ENCODE results near the gene RIN1. TPM values are rescaled to one million over a fixed set of nuclear protein-coding genes. Genes with fewer than 3 reads are reported as not detected.
A peak's percentile ranks its signal among the peaks of the same experiment; 100 is the strongest.
"Not testable (repeated sequence)": the region's sequence is repeated elsewhere in the genome, so short reads cannot be mapped to it uniquely, and the experiment has no call there.

RIN1 gene
- total RNA-seq, 1 donor from 2014 or later = 3.6 TPM

DNA sequence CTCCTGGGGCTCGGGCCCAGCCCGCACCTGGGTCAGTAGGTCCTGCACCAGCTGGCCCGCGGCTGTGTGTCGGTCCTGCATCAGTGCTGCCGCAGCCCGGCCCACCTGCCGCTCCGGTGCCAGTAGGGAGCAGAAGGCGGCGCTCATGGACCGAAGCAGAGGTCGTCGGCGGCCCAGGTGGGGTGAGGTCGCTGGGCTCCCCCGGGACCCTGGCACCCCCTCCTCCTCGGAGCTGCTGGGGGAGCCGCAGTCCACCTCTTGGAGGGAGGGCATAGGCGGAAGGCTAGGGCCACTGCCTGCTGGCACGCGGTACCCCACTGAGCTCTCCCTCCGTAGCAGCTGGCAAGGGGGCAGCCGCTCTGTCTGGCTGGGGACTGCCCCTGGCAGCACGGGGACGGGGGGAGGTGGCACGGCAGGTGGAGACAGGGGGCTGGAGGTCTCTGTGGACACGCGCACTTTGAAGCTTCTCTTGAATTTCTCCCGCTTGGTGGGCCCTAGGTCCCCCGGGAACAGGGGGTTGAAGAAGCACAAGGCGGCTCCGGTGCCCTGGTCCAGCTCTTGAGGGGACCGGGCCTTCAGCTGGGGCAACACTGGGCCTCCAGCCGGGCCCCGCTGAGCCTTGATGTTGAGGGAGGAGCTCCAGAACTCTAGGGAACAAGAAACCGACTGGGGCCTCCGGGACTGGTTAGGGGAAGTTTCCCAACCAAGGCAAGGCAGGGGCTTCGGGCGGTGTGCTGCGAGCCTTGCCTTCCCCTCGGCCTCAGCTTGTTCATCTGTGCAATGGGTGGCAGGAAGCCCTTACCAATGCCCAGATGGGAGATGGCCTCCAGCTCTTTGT is 1.4 kb downstream of the RIN1 start:
- DNase-seq = no peak

- no peak for DNase-seq
These were observed 2.2 kb downstream of the RIN1 start for GRCh38 chr11:66333896-66334604.

DNA sequence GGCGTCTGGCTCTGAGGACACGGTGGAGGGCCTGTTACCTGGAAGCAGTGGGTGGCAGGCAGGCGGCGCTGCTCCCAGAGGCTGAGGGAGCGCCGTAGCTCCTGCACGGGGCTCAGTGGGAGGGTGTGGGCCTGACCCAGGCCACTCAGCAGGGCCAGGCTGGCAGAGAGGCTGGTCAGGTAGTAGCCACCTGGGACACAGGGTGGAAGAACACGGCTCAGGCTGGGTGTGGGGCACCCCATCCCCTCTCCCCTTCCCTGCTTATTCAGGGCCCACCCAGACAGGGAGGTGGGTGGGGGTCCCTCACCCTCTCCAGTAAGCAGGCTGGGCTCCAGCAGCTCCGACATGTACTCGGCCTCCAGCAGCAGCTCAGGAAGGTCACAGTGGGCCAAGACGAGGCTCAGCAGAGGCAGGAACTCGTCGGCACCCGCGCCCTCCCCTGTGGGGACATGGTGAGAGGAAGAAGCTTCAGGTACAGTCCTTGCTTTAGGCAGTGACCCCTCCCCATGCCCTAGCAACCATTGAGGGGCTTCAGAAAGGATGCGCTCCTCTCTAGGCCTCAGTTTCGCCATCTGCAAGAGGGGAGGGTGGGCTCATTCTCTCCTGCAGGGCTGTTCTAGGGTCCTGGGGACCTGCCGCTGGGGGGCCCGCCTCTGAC is 2.9 kb downstream of the RIN1 start:
- no peak for DNase-seq

DNA sequence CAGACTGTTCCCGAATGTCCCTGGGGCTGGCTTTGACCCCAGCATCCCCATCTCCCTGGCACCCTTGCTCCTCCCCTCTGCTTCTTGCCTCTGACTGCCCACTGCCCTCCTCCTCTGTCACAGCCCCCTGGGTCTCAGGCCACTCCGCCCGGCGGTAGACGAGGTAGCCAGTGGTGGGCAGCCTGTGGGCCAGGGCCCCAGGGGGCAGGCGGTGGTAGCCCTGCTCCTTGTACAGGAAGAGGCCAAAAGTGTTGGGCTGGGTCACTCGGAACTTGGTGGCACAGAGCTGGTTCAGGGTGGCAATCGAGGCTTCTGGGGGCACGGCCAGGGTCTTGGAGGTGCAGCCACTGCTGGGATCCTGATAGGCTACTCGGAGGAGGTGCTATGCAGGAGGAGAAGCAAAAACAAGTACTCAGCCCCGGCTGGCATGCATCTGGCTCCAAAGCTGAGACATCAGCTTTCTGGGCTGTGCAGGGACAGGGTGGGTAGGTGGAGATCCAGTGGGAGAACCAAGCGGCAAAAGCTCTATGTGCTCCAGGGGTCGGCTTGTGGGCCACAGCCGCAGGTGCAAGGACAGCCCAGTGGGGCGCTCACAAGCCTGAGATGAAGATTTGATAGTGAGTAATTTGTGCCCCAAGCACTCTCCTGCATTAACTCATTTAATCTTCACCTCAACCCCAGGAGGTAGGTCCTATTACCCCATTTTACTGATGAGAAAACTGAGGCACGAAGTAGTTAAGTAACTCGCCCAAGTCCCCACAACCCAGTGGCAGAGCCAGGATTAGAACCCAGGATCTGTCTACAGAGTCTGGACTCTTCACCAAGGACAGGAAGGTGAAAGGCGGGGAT is 3.6 kb downstream of the RIN1 start:
- no peak for DNase-seq

- DNase-seq = no peak
These were observed 4.5 kb downstream of the RIN1 start for GRCh38 chr11:66331542-66332370.

DNA sequence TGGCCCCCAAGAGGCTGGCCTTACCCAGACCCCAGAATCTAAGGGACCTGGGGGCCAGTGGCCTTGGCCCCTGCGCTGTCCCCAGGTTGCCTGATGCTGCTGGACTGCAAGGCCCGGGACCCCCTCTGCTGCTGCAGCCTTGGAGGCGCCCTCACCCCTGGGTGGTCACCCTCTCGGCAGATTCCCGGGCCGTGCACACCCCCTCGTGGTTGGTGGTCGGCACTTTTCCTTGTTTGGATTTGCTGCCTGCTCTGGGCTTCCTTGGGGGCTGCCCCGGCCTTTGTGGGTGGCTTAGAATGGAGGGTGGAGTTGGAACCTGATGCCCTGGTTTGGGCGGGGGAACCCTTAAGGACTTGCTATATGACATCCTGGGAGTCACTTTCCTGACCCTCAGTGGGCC is 5.3 kb downstream of the RIN1 start:
- DNase-seq = no peak

DNA sequence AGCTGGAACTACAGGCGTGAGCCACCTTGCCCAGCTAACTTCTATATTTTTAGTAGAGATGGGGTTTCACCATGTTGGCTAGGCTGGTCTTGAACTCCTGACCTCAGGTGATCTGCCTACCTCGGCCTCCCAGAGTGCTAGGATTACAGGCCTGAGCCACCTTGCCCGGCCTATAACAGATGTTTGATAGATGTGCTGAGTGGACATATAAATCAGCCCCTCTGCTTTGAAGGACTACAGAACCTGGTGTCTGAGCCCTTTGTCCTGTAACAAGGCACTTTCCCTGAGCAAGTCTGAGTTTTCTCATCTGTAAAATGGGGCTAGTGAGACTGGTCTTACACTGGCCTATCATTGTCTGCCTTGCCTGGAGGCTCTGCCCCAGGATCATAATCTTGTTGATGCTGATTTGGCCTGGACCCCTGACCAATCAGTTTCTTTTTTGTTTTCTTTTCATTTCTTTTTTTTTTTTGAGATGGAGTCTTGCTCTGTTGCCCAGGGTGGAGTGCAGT is 7.0 kb downstream of the RIN1 start:
- DNase-seq = no peak

DNA sequence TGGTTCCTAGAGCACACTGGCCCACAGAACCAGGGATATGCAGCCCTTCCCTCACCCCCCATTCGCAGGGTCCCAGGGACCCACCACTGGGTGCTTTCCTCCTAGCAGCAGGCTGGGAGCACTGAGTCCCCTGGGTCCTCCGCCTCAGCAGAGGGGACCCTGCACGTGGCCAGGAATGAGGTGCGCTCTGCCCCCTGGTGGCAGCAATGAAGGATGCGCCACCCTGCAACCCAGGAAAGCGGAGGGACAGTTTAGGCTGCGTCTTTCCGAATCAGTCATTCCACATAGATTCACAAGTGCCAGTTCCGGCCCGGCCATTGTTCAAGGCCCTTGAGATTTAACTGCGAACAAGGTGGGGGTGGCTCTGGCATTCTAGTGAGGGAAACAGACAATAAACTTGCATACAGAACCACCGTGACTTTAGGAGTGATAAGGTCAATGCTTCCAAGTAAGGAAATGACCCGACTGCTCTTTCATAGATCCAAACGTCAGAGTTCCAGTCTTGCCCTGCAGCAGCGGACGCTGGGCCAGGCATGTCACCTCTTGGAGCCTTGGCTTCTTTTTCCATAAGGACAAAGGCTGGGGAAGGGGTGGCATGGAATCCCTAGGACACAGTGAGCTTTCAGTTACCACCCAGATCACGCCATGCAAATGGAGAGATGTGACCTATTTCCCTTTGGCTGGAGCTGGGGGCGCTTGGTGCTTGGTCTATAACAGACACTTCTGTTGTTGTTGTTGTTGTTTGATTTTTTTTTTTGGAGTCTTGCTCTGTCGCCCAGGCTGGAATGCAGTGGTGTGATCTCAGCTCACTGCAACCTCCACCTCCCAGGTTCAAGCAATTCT is 7.7 kb downstream of the RIN1 start:
- DNase-seq = peak; percentile 77

DNA sequence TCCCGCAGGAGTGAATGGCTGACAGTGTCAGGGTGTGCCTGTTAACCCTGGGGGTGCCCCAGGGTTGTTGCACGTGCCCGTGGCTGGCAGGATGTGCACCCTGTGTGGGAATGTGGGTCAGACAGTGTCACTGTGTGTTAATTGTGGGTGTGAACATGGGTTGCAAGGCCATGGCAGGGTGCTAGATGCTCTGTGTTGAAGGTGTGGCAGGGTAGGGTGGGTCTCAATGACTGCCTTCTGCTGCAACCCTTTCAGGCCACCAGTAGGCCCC is 8.3 kb downstream of the RIN1 start:
- no peak for DNase-seq

- peak; percentile 26 for DNase-seq
These were observed 8.8 kb downstream of the RIN1 start for GRCh38 chr11:66327171-66328030.

DNA sequence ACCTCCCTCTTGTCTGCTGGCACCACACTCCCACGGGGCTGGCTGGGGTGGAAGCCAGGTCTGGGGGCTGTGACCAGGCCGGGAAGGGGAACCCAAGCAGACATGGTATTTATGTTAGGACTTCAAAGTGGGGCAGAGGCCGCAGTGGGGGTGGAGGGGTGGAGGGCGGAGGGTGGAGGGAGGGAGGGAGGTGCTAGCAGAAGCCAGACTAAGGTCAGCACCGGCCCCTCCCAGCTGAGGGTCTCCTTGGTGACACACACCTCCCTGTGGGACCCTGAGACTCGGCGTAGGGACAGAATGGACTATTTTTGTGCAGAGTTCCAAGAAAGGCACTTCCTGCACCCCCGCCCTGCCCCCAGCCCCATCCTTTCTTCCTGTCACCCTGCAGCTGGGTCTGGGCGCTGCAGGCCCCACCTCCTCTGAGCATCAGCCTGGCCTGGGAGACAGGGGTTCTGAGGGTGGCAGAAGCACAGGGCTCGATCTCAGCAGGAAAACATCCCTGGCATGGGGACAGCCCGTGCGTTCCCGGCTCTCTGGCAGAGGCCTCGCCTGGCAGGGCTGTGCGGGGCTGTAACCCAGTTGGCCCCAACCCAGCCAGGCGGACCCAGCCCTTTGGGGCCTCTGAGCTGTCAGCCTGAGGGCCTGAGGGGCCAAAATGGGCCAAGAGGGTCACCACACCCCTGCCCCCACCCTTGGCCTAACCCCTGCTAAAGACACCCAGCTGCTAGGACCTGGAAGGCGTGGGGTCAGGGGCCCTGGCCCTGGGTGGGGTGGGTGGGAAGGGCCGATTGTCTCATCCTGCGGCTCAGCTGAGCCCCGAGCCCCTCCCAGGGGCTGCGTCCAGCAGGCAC is 9.7 kb downstream of the RIN1 start:
- DNase-seq = peak; percentile 67

DNA sequence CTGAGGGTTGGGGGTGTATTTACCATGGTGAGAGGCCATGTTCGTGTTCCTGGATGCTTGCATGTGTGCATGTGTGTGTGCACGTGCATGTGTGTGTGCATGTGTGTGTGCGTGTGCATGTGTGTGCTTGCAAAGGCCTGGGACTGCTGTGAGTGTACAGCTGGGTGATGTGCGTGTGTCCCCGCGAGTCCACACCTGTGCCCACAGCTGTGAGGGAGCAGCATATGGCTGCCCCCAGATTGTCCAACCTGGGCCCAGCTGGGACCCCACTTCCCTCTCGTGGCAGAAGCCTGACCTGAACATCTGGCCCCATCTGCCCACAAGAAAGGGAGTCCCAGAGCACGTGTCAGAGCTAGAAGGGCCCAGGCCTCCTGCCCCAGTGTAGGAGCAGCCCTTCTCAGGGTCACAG is 11.0 kb downstream of the RIN1 start:
- no peak for DNase-seq

DNA sequence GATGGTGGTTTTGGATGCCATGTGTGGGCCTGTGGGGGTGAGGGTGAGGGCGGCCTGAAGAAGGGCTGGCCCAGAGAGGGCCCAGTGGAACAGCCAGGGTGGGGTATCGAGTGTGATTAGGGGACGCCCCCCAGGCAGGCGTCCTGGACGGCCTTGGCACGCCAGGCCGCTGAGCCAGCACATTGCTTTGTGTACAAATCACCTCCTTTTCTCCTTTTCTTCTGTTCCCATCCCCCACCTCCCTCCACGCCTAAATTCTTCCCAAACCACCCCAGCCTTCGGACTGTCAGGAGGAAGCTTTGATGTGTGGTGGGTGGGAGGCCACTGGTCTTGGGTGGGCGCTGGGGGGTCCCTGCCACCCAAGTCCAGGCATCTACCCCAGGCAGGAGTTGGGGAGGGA is 11.6 kb downstream of the RIN1 start:
- no peak for DNase-seq

GRCh38 chr11:66323684-66324083 is 12.6 kb downstream of the RIN1 start:
- DNase-seq = no peak

GRCh38 chr11:66322732-66323427 is 13.4 kb downstream of the RIN1 start:
- peak; percentile 20 for DNase-seq

DNA sequence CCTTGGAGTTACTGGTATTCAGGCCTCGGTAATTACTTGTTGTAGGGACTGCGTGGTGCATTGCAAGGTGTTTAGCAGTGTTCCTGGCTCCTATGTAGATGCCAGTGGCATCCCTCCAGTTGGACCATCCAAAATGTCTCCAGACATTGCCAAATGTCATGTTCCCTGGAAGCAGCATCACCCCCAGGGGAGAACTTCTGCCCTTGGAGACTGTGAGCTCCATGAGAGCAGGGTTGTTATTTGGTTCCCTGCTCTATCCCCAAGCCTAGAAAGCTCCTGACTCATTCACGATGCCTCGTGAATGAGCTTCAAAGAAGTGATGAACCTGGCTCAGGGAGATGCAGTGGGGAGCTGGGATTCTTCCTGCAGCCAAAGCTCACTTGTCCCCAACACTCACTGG is 14.6 kb downstream of the RIN1 start:
- DNase-seq = no peak

- not testable (repeated sequence) for DNase-seq
These were observed 15.5 kb downstream of the RIN1 start for GRCh38 chr11:66320748-66321147.

DNA sequence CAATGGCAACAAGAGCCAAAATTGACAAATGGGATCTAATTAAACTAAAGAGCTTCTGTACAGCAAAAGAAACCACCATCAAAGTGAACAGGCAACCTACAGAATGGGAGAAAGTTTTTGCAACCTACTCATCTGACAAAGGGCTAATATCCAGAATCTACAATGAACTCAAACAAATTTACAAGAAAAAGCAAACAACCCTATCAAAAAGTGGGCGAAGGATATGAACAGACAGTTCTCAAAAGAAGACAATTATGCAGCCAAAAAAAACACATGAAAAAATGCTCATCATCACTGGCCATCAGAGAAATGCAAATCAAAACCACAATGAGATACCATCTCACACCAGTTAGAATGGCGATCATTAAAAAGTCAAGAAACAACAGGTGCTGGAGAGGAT is 15.9 kb downstream of the RIN1 start:
- not testable (repeated sequence) for DNase-seq
